OCI-LY7 (cell line): ENCODE measurements around the gene TRIM50.

ENCODE experiments used
- CTCF ChIP-seq: fragments of 200-600 bp; sonication (generic); conservative IDR thresholded peaks from 2 replicates; pipeline ENCODE4 v1.5.1; 2014; ENCODE audit warnings: mild to moderate bottlenecking, antibody characterized with exemption, low read length, moderate library complexity, mixed read lengths
- EZH2phosphoT487 ChIP-seq: fragments of 200-600 bp; sonication (generic); IDR thresholded peaks from 2 replicates; pipeline ENCODE4 v1.6.1; 2018; ENCODE audit warnings: low read depth, borderline replicate concordance, mild to moderate bottlenecking, mixed run types, antibody characterized with exemption, low read length, moderate library complexity, mixed read lengths

- TF ChIP-seq CTCF, result no peak
- no peak for TF ChIP-seq EZH2phosphoT487
These were observed 39.1 kb upstream of the TRIM50 start for GRCh38 chr7:73366990-73367389.
